GM23338 (cell line): ENCODE results near the gene HCAR2. TPM values are rescaled to one million over a fixed set of nuclear protein-coding genes. Genes with fewer than 3 reads are reported as not detected.

Experiments used
- ATAC-seq: fragments of 200-7000 bp; cut with Tn5 transposase; 3 replicates; pipeline ENCODE4 v1.9.1; 2020
- DNase-seq: peaks from one replicate; pipeline ENCODE4 v3.0.0-alpha.2; 2015; ENCODE audit warnings: low spot score
- H2AFZ ChIP-seq: fragments of 200-600 bp; sonication (generic); 2 replicates; pipeline ENCODE4 v1.8.0; 2016; ENCODE audit warnings: antibody characterized with exemption, mild to moderate bottlenecking, moderate library complexity
- H3F3A ChIP-seq: fragments of 200-600 bp; sonication (generic); replicated peaks from 2 replicates; pipeline ENCODE4 v1.8.0; 2017; ENCODE audit warnings: antibody characterized with exemption, mixed run types, low read depth
- H3K27ac ChIP-seq: fragments of 200-600 bp; sonication (generic); 2 replicates; pipeline ENCODE4 v1.6.1; 2016; ENCODE audit warnings: low read depth
- H3K27me3 ChIP-seq: fragments of 200-600 bp; sonication (generic); 2 replicates; pipeline ENCODE4 v1.8.0; 2016; ENCODE audit warnings: mild to moderate bottlenecking, mixed run types, moderate library complexity; ENCODE audit not compliant: insufficient read depth
- H3K36me3 ChIP-seq: fragments of 200-600 bp; sonication (generic); 2 replicates; pipeline ENCODE4 v1.8.0; 2016; ENCODE audit warnings: mild to moderate bottlenecking; ENCODE audit not compliant: insufficient read depth
- H3K4me1 ChIP-seq: fragments of 200-600 bp; sonication (generic); 2 replicates; pipeline ENCODE4 v1.8.0; 2016; ENCODE audit warnings: mild to moderate bottlenecking, moderate library complexity; ENCODE audit not compliant: insufficient read depth
- H3K4me2 ChIP-seq: fragments of 200-600 bp; sonication (generic); 2 replicates; pipeline ENCODE4 v1.7.1; 2017; ENCODE audit warnings: mixed run types
- H3K4me3 ChIP-seq: fragments of 200-600 bp; sonication (generic); 2 replicates; pipeline ENCODE4 v1.6.1; 2016; ENCODE audit warnings: mixed run types
- H3K79me2 ChIP-seq: fragments of 200-600 bp; sonication (generic); replicated peaks from 2 replicates; pipeline ENCODE4 v1.8.0; 2017; ENCODE audit warnings: mild to moderate bottlenecking; ENCODE audit not compliant: insufficient read depth
- H3K9me2 ChIP-seq: fragments of 200-600 bp; sonication (generic); 2 replicates; pipeline ENCODE4 v1.8.0; 2017; ENCODE audit not compliant: insufficient read depth
- H4K20me1 ChIP-seq: fragments of 200-600 bp; sonication (generic); replicated peaks from 2 replicates; pipeline ENCODE4 v1.8.0; 2017; ENCODE audit warnings: mild to moderate bottlenecking; ENCODE audit not compliant: insufficient read depth
- H3K27ac Mint-ChIP-seq: 2 replicates; pipeline ENCODE4 v1.8.0; 2020; ENCODE audit warnings: inconsistent platforms, mild to moderate bottlenecking, moderate library complexity, mixed read lengths
- H3K27me3 Mint-ChIP-seq: 3 replicates; pipeline ENCODE4 v1.8.0; 2022; ENCODE audit warnings: low read depth, mild to moderate bottlenecking, moderate library complexity, mixed read lengths, inconsistent platforms; ENCODE audit not compliant: insufficient read depth, poor library complexity
- H3K36me3 Mint-ChIP-seq: 3 replicates; pipeline ENCODE4 v1.8.0; 2021; ENCODE audit warnings: low read depth, mild to moderate bottlenecking, inconsistent platforms, moderate library complexity, mixed read lengths
- H3K4me1 Mint-ChIP-seq: 3 replicates; pipeline ENCODE4 v1.8.0; 2020; ENCODE audit warnings: mild to moderate bottlenecking, inconsistent platforms, mixed read lengths
- H3K4me3 Mint-ChIP-seq: 3 replicates; pipeline ENCODE4 v1.8.0; 2021; ENCODE audit warnings: moderate library complexity, mild to moderate bottlenecking, inconsistent platforms, mixed read lengths
- H3K9me3 Mint-ChIP-seq: 3 replicates; pipeline ENCODE4 v1.8.0; 2020; ENCODE audit warnings: moderate library complexity, mild to moderate bottlenecking, inconsistent platforms, mixed read lengths
- CREB1 ChIP-seq: fragments of 250-450 bp; sonication (Bioruptor Pico); IDR thresholded peaks from 2 replicates; pipeline ENCODE4 v1.5.0; 2020; ENCODE audit warnings: low read depth, mild to moderate bottlenecking, moderate library complexity
- CTCF ChIP-seq, 2 experiments: fragments of 200-600 bp in 1 of 2; sonication (generic) in 1 of 2; conservative IDR thresholded peaks; 2 replicates each; pipeline versions ENCODE4 v1.5.1 to v1.6.1; 2016 to 2017; ENCODE audit warnings: antibody characterized with exemption in 2 of 2, low read depth in 2 of 2, mild to moderate bottlenecking in 2 of 2, moderate library complexity in 1 of 2
- ETS1 ChIP-seq: IDR thresholded peaks from 2 replicates; pipeline ENCODE4 v1.6.1; 2016; ENCODE audit warnings: antibody characterized with exemption
- EZH2 ChIP-seq: fragments of 200-600 bp; sonication (generic); IDR thresholded peaks from one replicate; pipeline ENCODE4 v1.8.0; 2017; ENCODE audit warnings: antibody characterized with exemption, mild to moderate bottlenecking, low read depth; ENCODE audit not compliant: unreplicated experiment
- EZH2phosphoT487 ChIP-seq: fragments of 200-600 bp; sonication (generic); IDR thresholded peaks from one replicate; pipeline ENCODE4 v1.8.1; 2018; ENCODE audit warnings: antibody characterized with exemption; ENCODE audit not compliant: unreplicated experiment
- JUNB ChIP-seq: IDR thresholded peaks from one replicate; pipeline ENCODE4 v1.6.1; 2016; ENCODE audit warnings: antibody characterized with exemption; ENCODE audit not compliant: unreplicated experiment
- NANOG ChIP-seq: IDR thresholded peaks from 2 replicates; pipeline ENCODE4 v1.6.1; 2016; ENCODE audit warnings: antibody characterized with exemption, borderline replicate concordance
- POLR2AphosphoS5 ChIP-seq: IDR thresholded peaks from 2 replicates; pipeline ENCODE4 v1.6.1; 2016; ENCODE audit warnings: antibody characterized with exemption, low read depth
- REST ChIP-seq: IDR thresholded peaks from one replicate; pipeline ENCODE4 v1.6.1; 2018; ENCODE audit warnings: antibody characterized with exemption; ENCODE audit not compliant: unreplicated experiment
- STAT1 ChIP-seq: IDR thresholded peaks from one replicate; pipeline ENCODE4 v1.6.1; 2016; ENCODE audit warnings: antibody characterized with exemption; ENCODE audit not compliant: unreplicated experiment
- ZNF114 ChIP-seq: fragments of 250-450 bp; sonication (Bioruptor Pico); IDR thresholded peaks from 2 replicates; pipeline ENCODE4 v1.5.0; 2020; ENCODE audit warnings: mild to moderate bottlenecking, moderate library complexity
- ZNF331 ChIP-seq: fragments of 250-450 bp; sonication (Bioruptor Pico); IDR thresholded peaks from 2 replicates; pipeline ENCODE4 v1.5.0; 2020; ENCODE audit warnings: low read depth, mild to moderate bottlenecking, moderate library complexity
- ZNF462 ChIP-seq: fragments of 250-450 bp; sonication (Bioruptor Pico); IDR thresholded peaks from 2 replicates; pipeline ENCODE4 v1.5.0; 2020; ENCODE audit warnings: mild to moderate bottlenecking, moderate library complexity
- polyA plus RNA-seq: library from polyadenylated mRNA; unstranded; fragments of >200 nt; fragmentation: Nextera tagmentation; extraction: Ambion mirVana; gene quantifications from 2 replicates; pipeline ENCODE4 v1.2.1, GENCODE V29; 2016
- total RNA-seq: library from RNA; depleted of rRNA; stranded (reverse); fragments of >200 nt; shearing (Covaris generic); gene quantifications from 2 replicates; pipeline ENCODE4 v1.2.3, GENCODE V29; 2014

The HCAR2 gene
- total and polyA plus RNA-seq, 2 experiments from 2014 or later, result not detected

GRCh38 chr12:122732170-122732569 is 29.0 kb upstream of the HCAR2 start:
- peaks cover 2% of the 10 kb centered on the region; the same call in 2 of the 3 replicates for H3K9me3 Mint-ChIP-seq
- Histone ChIP-seq H3K4me2 (no peak overlapping the region), H3K4me3 (no peak overlapping the region), H4K20me1 (no peaks in the 10 kb centered on the region), H3K4me1 (no peaks in the 10 kb centered on the region), H3F3A (no peaks in the 10 kb centered on the region), H2AFZ (no peak overlapping the region), H3K36me3 (no peaks in the 10 kb centered on the region), H3K27me3 (no peaks in the 10 kb centered on the region), H3K9me2 (no peaks in the 10 kb centered on the region), H3K79me2 (no peaks in the 10 kb centered on the region), H3K27ac (no peak overlapping the region)
- ATAC-seq (no peak), DNase-seq (no peak)
- no peaks in the 10 kb centered on the region for H3K36me3 Mint-ChIP-seq
- H3K4me3 Mint-ChIP-seq, result no peak overlapping the region
- no peak for TF ChIP-seq EZH2
- no peak for TF ChIP-seq CREB1 (CRISPR knock-in tag)
- TF ChIP-seq STAT1, result no peak
- TF ChIP-seq NANOG, result no peak
- no peak for TF ChIP-seq CTCF (conservative IDR thresholded peaks at IDR 0.05; ENCODE audit: low read depth in 2 of 2)
- TF ChIP-seq EZH2phosphoT487, result no peak
- no peak for TF ChIP-seq POLR2AphosphoS5
- TF ChIP-seq ZNF331 (CRISPR knock-in tag), result no peak
- TF ChIP-seq ZNF114, result no peak
- no peak for TF ChIP-seq ETS1
- TF ChIP-seq REST, result no peak
- TF ChIP-seq JUNB, result no peak
- no peak for TF ChIP-seq ZNF462 (CRISPR knock-in tag)
- H3K4me1 Mint-ChIP-seq, result peaks cover 7% of the 10 kb centered on the region; the same call in 2 of the 3 replicates
- peaks cover 4% of the 10 kb centered on the region for H3K27me3 Mint-ChIP-seq
- no peak overlapping the region for H3K27ac Mint-ChIP-seq
